H9 (cell line): Measurements from ENCODE around the gene FHIT. TPM values are rescaled to one million over a fixed set of nuclear protein-coding genes. Genes with fewer than 3 reads are reported as not detected.

Experiments
- DNase-seq: peaks from one replicate; pipeline ENCODE4 v3.0.0-alpha.2; 2017
- H2AFZ ChIP-seq: one replicate; pipeline ENCODE4 v1.6.1; 2013; ENCODE audit warnings: mild to moderate bottlenecking, low read length, control low read depth, moderate library complexity
- H2AK5ac ChIP-seq: 2 replicates; pipeline ENCODE4 v1.6.1; 2013; ENCODE audit warnings: low read length, control low read depth, mixed read lengths; ENCODE audit not compliant: insufficient read length
- H2BK120ac ChIP-seq: one replicate; pipeline ENCODE4 v1.6.1; 2013; ENCODE audit warnings: low read depth, mild to moderate bottlenecking, low read length, control low read depth, inconsistent platforms; ENCODE audit not compliant: poor library complexity, severe bottlenecking
- H2BK12ac ChIP-seq: 2 replicates; pipeline ENCODE4 v1.6.1; 2013; ENCODE audit warnings: low read length, control low read depth, mixed read lengths, low read depth; ENCODE audit not compliant: insufficient read length
- H2BK15ac ChIP-seq: 2 replicates; pipeline ENCODE4 v1.6.1; 2013; ENCODE audit warnings: low read depth, low read length, control low read depth
- H2BK20ac ChIP-seq: one replicate; pipeline ENCODE4 v1.6.1; 2013; ENCODE audit warnings: low read depth, mild to moderate bottlenecking, low read length, control low read depth, inconsistent platforms; ENCODE audit not compliant: poor library complexity, severe bottlenecking
- H2BK5ac ChIP-seq: 2 replicates; pipeline ENCODE4 v1.6.1; 2013; ENCODE audit warnings: low read length, control low read depth, mixed read lengths; ENCODE audit not compliant: insufficient read length
- H3K14ac ChIP-seq: 2 replicates; pipeline ENCODE4 v1.6.1; 2013; ENCODE audit warnings: low read length, control low read depth; ENCODE audit not compliant: insufficient read depth
- H3K18ac ChIP-seq: 2 replicates; pipeline ENCODE4 v1.6.1; 2013; ENCODE audit warnings: low read depth, mild to moderate bottlenecking, mixed read lengths, low read length, control low read depth; ENCODE audit not compliant: insufficient read length
- H3K23ac ChIP-seq: 2 replicates; pipeline ENCODE4 v1.6.1; 2013; ENCODE audit warnings: low read length, control low read depth, mixed read lengths, low read depth; ENCODE audit not compliant: insufficient read length
- H3K23me2 ChIP-seq: 2 replicates; pipeline ENCODE4 v1.6.1; 2013; ENCODE audit warnings: low read depth, mild to moderate bottlenecking, mixed read lengths, low read length, control low read depth; ENCODE audit not compliant: insufficient read length, poor library complexity, severe bottlenecking
- H3K27ac ChIP-seq: 2 replicates; pipeline ENCODE4 v1.5.1; 2013; ENCODE audit warnings: low read length, control low read depth, mixed read lengths, low read depth; ENCODE audit not compliant: insufficient read length
- H3K27me3 ChIP-seq: 2 replicates; pipeline ENCODE4 v1.6.1; 2013; ENCODE audit warnings: low read length, control low read depth, inconsistent platforms; ENCODE audit not compliant: insufficient read depth
- H3K4ac ChIP-seq: 2 replicates; pipeline ENCODE4 v1.6.1; 2013; ENCODE audit warnings: low read depth, mild to moderate bottlenecking, control low read depth, inconsistent platforms, low read length, moderate library complexity
- H3K4me1 ChIP-seq: 2 replicates; pipeline ENCODE4 v1.6.1; 2013; ENCODE audit warnings: low read length, control low read depth, inconsistent platforms; ENCODE audit not compliant: insufficient read depth
- H3K4me2 ChIP-seq: 2 replicates; pipeline ENCODE4 v1.6.1; 2013; ENCODE audit warnings: low read length, control low read depth, mixed read lengths; ENCODE audit not compliant: insufficient read length, insufficient read depth
- H3K56ac ChIP-seq: 2 replicates; pipeline ENCODE4 v1.6.1; 2013; ENCODE audit warnings: low read depth, mild to moderate bottlenecking, mixed read lengths, low read length, control low read depth; ENCODE audit not compliant: insufficient read length
- H3K79me1 ChIP-seq: 2 replicates; pipeline ENCODE4 v1.6.1; 2013; ENCODE audit warnings: low read depth, mild to moderate bottlenecking, moderate library complexity, low read length, control low read depth, inconsistent platforms; ENCODE audit not compliant: insufficient read depth, poor library complexity, severe bottlenecking
- H3K79me2 ChIP-seq: 2 replicates; pipeline ENCODE4 v1.6.1; 2013; ENCODE audit warnings: low read length, control low read depth, inconsistent platforms; ENCODE audit not compliant: insufficient read depth
- H3K9ac ChIP-seq: 2 replicates; pipeline ENCODE4 v1.6.1; 2013; ENCODE audit warnings: low read length, control low read depth, mixed read lengths; ENCODE audit not compliant: insufficient read length; ENCODE audit errors: extremely low read depth
- H3K9me3 ChIP-seq: one replicate; pipeline ENCODE4 v1.6.1; 2013; ENCODE audit warnings: low read depth, low read length, inconsistent platforms; ENCODE audit not compliant: control insufficient read depth
- H3T11ph ChIP-seq: one replicate; pipeline ENCODE4 v1.6.1; 2013; ENCODE audit warnings: mild to moderate bottlenecking, low read length, control low read depth, inconsistent platforms
- H4K20me1 ChIP-seq: one replicate; pipeline ENCODE4 v1.6.1; 2013; ENCODE audit not compliant: control insufficient read depth, insufficient read length, insufficient read depth
- H4K5ac ChIP-seq: 2 replicates; pipeline ENCODE4 v1.6.1; 2013; ENCODE audit warnings: low read depth, mild to moderate bottlenecking, mixed read lengths, low read length, control low read depth; ENCODE audit not compliant: insufficient read length
- H4K8ac ChIP-seq: replicated peaks from 2 replicates; pipeline ENCODE4 v1.6.1; 2013; ENCODE audit warnings: low read length, control low read depth, mixed read lengths, low read depth; ENCODE audit not compliant: insufficient read length
- H4K91ac ChIP-seq: 2 replicates; pipeline ENCODE4 v1.6.1; 2013; ENCODE audit warnings: low read depth, mild to moderate bottlenecking, moderate library complexity, mixed read lengths, low read length, control low read depth; ENCODE audit not compliant: insufficient read length
- H3K27ac Mint-ChIP-seq, 3 experiments: 2 replicates in 2 of 3; 3 replicates in 1 of 3; pipeline ENCODE4 v1.8.0; 2020 to 2021; ENCODE audit warnings: mixed read lengths in 3 of 3, mild to moderate bottlenecking in 1 of 3, moderate library complexity in 1 of 3
- H3K27me3 Mint-ChIP-seq: 2 replicates; pipeline ENCODE4 v1.8.0; 2021; ENCODE audit warnings: low read depth, mild to moderate bottlenecking, moderate library complexity, mixed read lengths
- H3K36me3 Mint-ChIP-seq, 3 experiments: 2 replicates in 2 of 3; 3 replicates in 1 of 3; pipeline ENCODE4 v1.8.0; 2020 to 2021; ENCODE audit warnings: low read depth in 3 of 3, mixed read lengths in 3 of 3; ENCODE audit not compliant: insufficient read depth in 1 of 3
- H3K4me1 Mint-ChIP-seq, 2 experiments: 2 replicates each; pipeline ENCODE4 v1.8.0; 2020; ENCODE audit warnings: mixed read lengths in 2 of 2
- H3K4me3 Mint-ChIP-seq, 2 experiments: 2 replicates in 1 of 2; 3 replicates in 1 of 2; pipeline ENCODE4 v1.8.0; 2020 to 2021; ENCODE audit warnings: mild to moderate bottlenecking in 2 of 2, mixed read lengths in 2 of 2, moderate library complexity in 1 of 2
- H3K9me3 Mint-ChIP-seq, 2 experiments: 2 replicates in 1 of 2; 3 replicates in 1 of 2; pipeline ENCODE4 v1.8.0; 2020; ENCODE audit warnings: mild to moderate bottlenecking in 2 of 2, mixed read lengths in 2 of 2, moderate library complexity in 1 of 2
- WGBS: extraction: QIAGEN DNeasy Blood & Tissue Kit; methylation state at CpG from one replicate; pipeline ENCODE4 v1.1.7; 2013; ENCODE audit warnings: missing lambda C conversion rate, low lambda C conversion rate, mixed read lengths; ENCODE audit not compliant: insufficient read length; ENCODE audit errors: extremely low coverage; 5-methylcytosine and 5-hydroxymethylcytosine counted together
- total RNA-seq: library from RNA; stranded (reverse); gene quantifications from 2 replicates; pipeline ENCODE4 v1.2.1, GENCODE V29; 2021
- TF ChIP-seq, protein P1 (sequence below): fragments of 200-600 bp; sonication (generic); conservative IDR thresholded peaks from 3 replicates; pipeline ENCODE4 v1.8.0; 2021; ENCODE audit warnings: antibody characterized with exemption, mild to moderate bottlenecking

Gene FHIT
- total RNA-seq, 1 experiment from 2014 or later: 3.0 TPM

DNA sequence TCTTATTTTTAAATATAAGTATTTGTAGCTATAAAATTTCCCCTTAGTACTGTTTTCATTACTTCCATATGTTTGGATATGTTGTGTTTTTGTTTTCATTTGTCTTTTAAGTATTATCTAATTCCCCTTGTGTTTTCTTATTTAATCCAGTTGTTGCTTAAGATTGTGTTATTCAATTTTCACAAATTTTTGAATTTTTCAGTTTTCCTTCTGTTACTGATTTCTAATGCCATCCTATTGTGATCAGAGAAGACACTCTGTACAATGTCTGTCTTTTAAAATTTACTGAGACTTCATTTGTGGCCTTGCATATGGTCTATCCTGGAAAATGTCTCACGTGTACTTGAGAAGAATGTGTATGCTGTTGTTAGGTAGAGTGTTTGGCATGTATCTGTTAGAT lies 1405.9 kb downstream of the FHIT start:
- Histone ChIP-seq H2BK120ac (no peak overlapping the region), H3K14ac (no peak overlapping the region), H3K4me2 (no peak overlapping the region), H3K9ac (no peak overlapping the region), H2BK20ac (no peak overlapping the region), H3K23me2 (no peaks in the 10 kb centered on the region), H3K18ac (no peak overlapping the region), H3K4ac (no peak overlapping the region), H3K27ac (no peak overlapping the region), H3K4me1 (no peaks in the 10 kb centered on the region), H2AFZ (no peak overlapping the region), H4K20me1 (no peaks in the 10 kb centered on the region), H3T11ph (no peak overlapping the region), H3K79me1 (no peaks in the 10 kb centered on the region), H3K27me3 (no peaks in the 10 kb centered on the region), H3K56ac (no peak overlapping the region), H3K23ac (no peak overlapping the region), H3K79me2 (no peaks in the 10 kb centered on the region), H2BK5ac (no peak overlapping the region), H4K5ac (no peak overlapping the region), H4K8ac (no peak overlapping the region), H3K9me3 (no peaks in the 10 kb centered on the region), H2BK15ac (no peak overlapping the region), H2BK12ac (no peak overlapping the region), H4K91ac (no peak overlapping the region), H2AK5ac (no peak overlapping the region)
- Mint-ChIP-seq H3K4me1 (no peaks in the 10 kb centered on the region), H3K36me3 (peaks cover 0 to 8% (median 0%) of the 10 kb centered on the region in 3 experiments; a peak in 1 of 7 replicates), H3K9me3 (peaks cover 4 to 9% of the 10 kb centered on the region in 2 experiments; a peak in 1 of 5 replicates), H3K27me3 (no peaks in the 10 kb centered on the region), H3K4me3 (no peak overlapping the region), H3K27ac (no peak overlapping the region)
- TF ChIP-seq, protein P1, sequence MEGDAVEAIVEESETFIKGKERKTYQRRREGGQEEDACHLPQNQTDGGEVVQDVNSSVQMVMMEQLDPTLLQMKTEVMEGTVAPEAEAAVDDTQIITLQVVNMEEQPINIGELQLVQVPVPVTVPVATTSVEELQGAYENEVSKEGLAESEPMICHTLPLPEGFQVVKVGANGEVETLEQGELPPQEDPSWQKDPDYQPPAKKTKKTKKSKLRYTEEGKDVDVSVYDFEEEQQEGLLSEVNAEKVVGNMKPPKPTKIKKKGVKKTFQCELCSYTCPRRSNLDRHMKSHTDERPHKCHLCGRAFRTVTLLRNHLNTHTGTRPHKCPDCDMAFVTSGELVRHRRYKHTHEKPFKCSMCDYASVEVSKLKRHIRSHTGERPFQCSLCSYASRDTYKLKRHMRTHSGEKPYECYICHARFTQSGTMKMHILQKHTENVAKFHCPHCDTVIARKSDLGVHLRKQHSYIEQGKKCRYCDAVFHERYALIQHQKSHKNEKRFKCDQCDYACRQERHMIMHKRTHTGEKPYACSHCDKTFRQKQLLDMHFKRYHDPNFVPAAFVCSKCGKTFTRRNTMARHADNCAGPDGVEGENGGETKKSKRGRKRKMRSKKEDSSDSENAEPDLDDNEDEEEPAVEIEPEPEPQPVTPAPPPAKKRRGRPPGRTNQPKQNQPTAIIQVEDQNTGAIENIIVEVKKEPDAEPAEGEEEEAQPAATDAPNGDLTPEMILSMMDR: no peak
- DNase-seq: no peak
- no CpG with 5 or more reads among the region's 1 CpG for WGBS
